Subcutaneous abdominal adipose tissue (tissue), 5 donors: Measurements from ENCODE around the gene OR8H3.
"Not testable (repeated sequence)": the region's sequence is repeated elsewhere in the genome, so short reads cannot be mapped to it uniquely, and the experiment has no call there.

Experiments
- H3K27ac ChIP-seq: one replicate; pipeline ENCODE4 v1.7.0; 2013; ENCODE audit warnings: low read depth, mild to moderate bottlenecking, inconsistent platforms, low read length, moderate library complexity
- H3K27me3 ChIP-seq, 5 donors: one replicate each; pipeline ENCODE4 v1.7.0; 2013; ENCODE audit warnings: low read length in 5 of 5, inconsistent platforms in 1 of 5; ENCODE audit not compliant: control insufficient read depth in 5 of 5, insufficient read depth in 4 of 5
- H3K36me3 ChIP-seq, 5 donors: one replicate each; pipeline ENCODE4 v1.7.0; 2013; ENCODE audit warnings: low read length in 5 of 5; ENCODE audit not compliant: control insufficient read depth in 5 of 5, insufficient read depth in 5 of 5
- H3K4me1 ChIP-seq, 5 donors: one replicate each; pipeline ENCODE4 v1.7.0; 2013; ENCODE audit warnings: low read length in 5 of 5, mild to moderate bottlenecking in 3 of 5, moderate library complexity in 1 of 5; ENCODE audit not compliant: control insufficient read depth in 5 of 5, insufficient read depth in 5 of 5
- H3K4me3 ChIP-seq, 5 donors: one replicate each; pipeline ENCODE4 v1.7.0; 2013; ENCODE audit warnings: low read length in 5 of 5, low read depth in 1 of 5
- H3K9ac ChIP-seq, 5 donors: one replicate each; pipeline ENCODE4 v1.7.0; 2013; ENCODE audit warnings: low read length in 5 of 5, mild to moderate bottlenecking in 4 of 5, moderate library complexity in 3 of 5
- H3K9me3 ChIP-seq, 5 donors: one replicate each; pipeline ENCODE4 v1.7.0; 2013; ENCODE audit warnings: low read length in 5 of 5; ENCODE audit not compliant: control insufficient read depth in 5 of 5
- donor health status: healthy.
- donor health status: healthy.
- donor health status: healthy.
- donor health status: healthy.
- donor health status: healthy.

Gene OR8H3, protein sequence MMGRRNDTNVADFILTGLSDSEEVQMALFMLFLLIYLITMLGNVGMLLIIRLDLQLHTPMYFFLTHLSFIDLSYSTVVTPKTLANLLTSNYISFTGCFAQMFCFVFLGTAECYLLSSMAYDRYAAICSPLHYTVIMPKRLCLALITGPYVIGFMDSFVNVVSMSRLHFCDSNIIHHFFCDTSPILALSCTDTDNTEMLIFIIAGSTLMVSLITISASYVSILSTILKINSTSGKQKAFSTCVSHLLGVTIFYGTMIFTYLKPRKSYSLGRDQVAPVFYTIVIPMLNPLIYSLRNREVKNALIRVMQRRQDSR

DNA sequence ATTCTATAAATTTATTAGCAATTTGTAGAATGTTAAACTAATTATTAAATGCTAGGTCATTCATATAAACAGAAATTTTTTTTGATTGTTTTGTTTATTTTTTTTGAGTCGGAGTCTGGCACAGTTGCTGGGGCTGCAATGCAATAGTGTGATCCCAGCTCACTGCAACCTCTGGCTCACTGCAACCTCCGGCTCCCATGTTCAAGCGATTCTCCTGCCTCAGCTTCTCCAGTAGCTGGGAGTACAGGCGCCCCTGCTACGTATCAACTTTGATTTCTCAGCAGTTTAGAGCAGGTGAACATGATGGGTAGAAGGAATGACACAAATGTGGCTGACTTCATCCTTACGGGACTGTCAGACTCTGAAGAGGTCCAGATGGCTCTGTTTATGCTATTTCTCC, at the start of gene OR8H3:
OR8H3 (plus strand) TSS at position 301 of the 400 bp plus-strand sequence; CDS start at position 301, 0 bp downstream.
- H3K27me3 ChIP-seq: no peaks in the 10 kb centered on the region
- H3K4me1 ChIP-seq: no peaks in the 10 kb centered on the region
- H3K36me3 ChIP-seq: no peaks in the 10 kb centered on the region
- H3K4me3 ChIP-seq: no peak within 1 kb of the TSS
- H3K27ac ChIP-seq: no peak within 1 kb of the TSS
- H3K9me3 ChIP-seq: no peaks in the 10 kb centered on the region
- no peak within 1 kb of the TSS for H3K9ac ChIP-seq

DNA sequence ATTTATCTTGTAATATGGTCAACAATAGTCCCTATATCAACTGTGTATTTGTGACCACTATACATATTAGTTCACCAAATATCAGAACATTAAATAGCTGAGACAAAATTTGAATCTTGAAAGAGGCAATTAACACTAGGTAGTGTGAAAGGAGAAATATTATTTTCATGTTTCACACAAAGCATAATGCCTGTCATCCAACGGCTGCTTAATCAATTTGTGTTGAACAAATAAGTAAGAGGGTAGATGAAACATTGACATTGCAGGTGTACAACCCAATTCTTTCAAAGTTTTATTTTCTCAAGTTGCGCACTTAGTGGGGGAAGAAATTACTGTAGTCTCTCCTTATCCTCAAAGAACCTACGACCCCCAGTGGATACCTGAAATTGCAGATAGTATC, 32.5 kb upstream of the OR8H3 start:
- no peaks in the 10 kb centered on the region for H3K9me3 ChIP-seq
- no peak overlapping the region for H3K4me3 ChIP-seq
- H3K27ac ChIP-seq: no peak overlapping the region
- H3K36me3 ChIP-seq: no peaks in the 10 kb centered on the region
- H3K27me3 ChIP-seq: no peaks in the 10 kb centered on the region
- no peaks in the 10 kb centered on the region for H3K4me1 ChIP-seq
- no peak overlapping the region for H3K9ac ChIP-seq

DNA sequence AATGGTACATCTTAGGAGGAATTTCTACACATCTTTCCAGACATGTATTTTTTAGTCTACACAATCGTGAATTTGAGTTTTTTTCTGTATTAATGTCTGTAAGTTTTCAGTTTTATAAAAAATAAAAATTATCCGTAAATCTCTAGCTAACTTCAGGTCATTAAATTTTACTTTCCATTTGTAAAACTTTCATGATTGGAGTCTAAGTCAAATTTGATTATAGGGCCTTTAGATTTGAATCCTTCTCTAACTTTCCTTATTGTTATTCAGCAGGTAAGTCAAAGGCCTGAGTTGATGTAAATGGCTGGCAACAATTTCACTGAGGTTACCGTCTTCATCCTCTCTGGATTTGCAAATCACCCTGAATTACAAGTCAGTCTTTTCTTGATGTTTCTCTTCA, 29.2 kb upstream of the OR8H3 start, which contains the start of gene OR8I2:
OR8I2 (plus strand) TSS at position 301 of the 400 bp plus-strand sequence; CDS start at position 301, 0 bp downstream.
- no peaks in the 10 kb centered on the region for H3K9me3 ChIP-seq
- no peak within 1 kb of the TSS for H3K27ac ChIP-seq
- no peaks in the 10 kb centered on the region for H3K36me3 ChIP-seq
- H3K27me3 ChIP-seq: no peaks in the 10 kb centered on the region
- H3K4me3 ChIP-seq: no peak within 1 kb of the TSS
- no peak within 1 kb of the TSS for H3K9ac ChIP-seq
- H3K4me1 ChIP-seq: no peaks in the 10 kb centered on the region

DNA sequence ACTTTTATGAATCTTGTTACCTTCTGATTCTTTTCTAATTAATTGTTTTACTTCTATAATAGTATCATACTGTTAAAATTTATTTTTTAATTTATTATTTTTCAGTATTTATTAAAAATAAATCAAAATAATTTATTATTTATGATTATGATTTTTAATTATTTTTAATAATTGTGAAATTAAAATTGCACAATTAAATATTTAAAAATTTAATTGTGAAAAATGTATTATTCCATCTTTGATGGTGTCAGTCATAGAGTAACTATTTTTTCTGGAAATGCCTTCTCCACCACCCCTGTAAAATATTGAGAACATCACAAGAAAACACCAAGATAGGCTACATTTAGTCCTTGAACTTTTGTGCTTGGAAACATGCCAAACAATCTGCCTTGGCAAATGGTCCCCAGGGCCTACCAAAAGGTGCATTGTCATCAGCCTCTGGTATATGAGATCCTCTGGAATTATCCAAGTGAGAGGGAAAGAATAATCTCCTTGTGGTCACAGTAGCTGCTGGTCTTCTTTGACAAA, 18.9 kb upstream of the OR8H3 start, which contains the start of gene OR8H2:
OR8H2 (plus strand) TSS at position 478 of the 528 bp plus-strand sequence. CDS start 1,356 bp downstream, outside the sequence.
- H3K9me3 ChIP-seq: no peaks in the 10 kb centered on the region
- no peak within 1 kb of the TSS for H3K4me3 ChIP-seq
- no peaks in the 10 kb centered on the region for H3K36me3 ChIP-seq
- no peaks in the 10 kb centered on the region for H3K4me1 ChIP-seq
- H3K9ac ChIP-seq: no peak within 1 kb of the TSS
- no peak within 1 kb of the TSS for H3K27ac ChIP-seq
- no peaks in the 10 kb centered on the region for H3K27me3 ChIP-seq

DNA sequence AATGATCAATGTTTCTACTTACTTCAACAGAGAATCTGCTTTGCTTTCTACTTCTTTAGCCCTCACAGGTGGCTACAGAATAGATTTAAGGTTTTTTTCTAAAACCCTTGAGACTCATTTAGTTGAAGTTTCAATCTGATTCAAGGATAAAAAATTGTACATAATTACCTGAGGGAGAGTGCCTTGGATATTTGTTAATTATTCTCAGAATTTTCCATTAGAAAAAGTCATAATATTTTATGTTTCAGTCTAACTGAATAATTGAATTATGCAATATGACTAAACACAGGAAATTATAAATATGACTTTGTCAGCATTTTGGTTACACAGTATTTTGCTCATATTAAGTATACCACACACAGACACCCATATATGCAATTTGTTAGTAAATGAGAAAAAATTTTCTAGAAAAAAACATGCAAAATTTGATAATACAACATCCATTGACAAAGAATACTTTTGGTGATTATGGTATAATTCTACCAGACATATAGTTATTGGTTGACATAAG, 18.0 kb downstream of the OR8H3 start, which contains the start of gene OR8J3:
OR8J3 (minus strand) TSS at position 51 of the 511 bp plus-strand sequence. CDS start 2,483 bp downstream, outside the sequence.
- Histone ChIP-seq H3K27ac (no peak within 1 kb of the TSS), H3K27me3 (no peaks in the 10 kb centered on the region), H3K4me3 (no peak within 1 kb of the TSS), H3K9me3 (peaks cover 0 to 2% (median 0%) of the 10 kb centered on the region in 5 donors), H3K36me3 (no peaks in the 10 kb centered on the region), H3K4me1 (no peaks in the 10 kb centered on the region), H3K9ac (no peak within 1 kb of the TSS)

DNA sequence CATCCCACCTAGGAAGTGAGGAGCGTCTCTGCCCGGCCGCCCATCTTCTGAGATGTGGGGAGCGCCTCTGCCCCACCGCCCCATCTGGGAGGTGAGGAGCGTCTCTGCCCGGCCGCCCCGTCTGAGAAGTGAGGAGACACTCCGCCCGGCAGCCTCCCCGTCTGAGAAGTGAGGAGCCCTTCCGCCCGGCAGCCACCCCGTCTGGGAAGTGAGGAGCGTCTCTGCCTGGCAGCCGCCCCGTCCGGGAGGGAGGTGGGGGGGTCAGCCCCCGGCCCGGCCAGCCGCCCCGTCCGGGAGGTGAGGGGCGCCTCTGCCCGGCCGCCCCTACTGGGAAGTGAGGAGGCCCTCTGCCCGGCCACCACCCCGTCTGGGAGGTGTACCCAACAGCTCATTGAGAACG, 21.5 kb downstream of the OR8H3 start:
- H3K36me3 ChIP-seq, H3K9ac ChIP-seq, H3K4me3 ChIP-seq, H3K4me1 ChIP-seq, H3K27me3 ChIP-seq, H3K27ac ChIP-seq, H3K9me3 ChIP-seq: not testable (repeated sequence)

DNA sequence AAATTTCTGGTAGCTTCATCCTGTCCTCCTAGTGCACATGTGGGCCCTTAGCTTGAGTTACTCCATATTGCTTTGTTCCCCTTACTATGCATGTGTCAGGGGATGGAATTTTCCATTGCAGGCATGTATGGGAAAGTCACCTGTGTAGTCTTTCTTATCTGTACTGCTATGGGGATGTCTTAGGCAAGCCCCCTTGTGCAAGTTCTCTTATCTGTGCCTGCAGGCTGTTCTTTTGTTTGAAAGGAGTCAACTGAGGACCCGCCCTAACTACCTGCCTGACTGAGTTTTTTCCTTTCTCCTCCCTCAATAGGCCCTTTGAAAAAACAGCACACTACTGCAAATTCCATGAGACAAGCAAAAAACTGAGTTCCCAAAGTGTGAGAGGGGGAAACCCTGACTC, 29.2 kb downstream of the OR8H3 start:
- Histone ChIP-seq H3K9ac (no peak overlapping the region), H3K4me1 (no peaks in the 10 kb centered on the region), H3K9me3 (peaks cover 0 to 21% (median 5%) of the 10 kb centered on the region in 5 donors), H3K4me3 (no peak overlapping the region), H3K36me3 (no peaks in the 10 kb centered on the region), H3K27ac (no peak overlapping the region), H3K27me3 (no peaks in the 10 kb centered on the region)

DNA sequence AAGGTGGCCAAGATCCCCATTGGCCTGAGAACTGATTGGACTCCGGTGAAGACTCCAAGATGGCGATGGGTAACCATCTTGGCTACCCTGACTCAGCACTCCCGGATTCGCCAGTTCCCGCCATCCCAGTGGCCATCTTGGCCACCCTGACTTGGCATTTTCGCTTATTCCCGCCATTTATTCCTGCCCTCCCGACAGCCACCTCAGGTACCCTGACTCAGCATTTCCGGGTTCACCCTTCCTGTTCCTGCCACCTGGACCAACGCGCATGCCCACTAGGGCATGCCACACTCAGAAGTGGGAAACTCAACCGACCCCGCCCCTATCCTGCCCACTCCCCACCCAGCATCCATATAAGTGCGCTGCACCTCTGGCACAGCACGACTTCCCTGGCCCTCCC, 30.2 kb downstream of the OR8H3 start:
- H3K27me3 ChIP-seq: no peaks in the 10 kb centered on the region
- H3K9me3 ChIP-seq: peaks cover 0 to 21% (median 5%) of the 10 kb centered on the region in 5 donors
- no peak overlapping the region for H3K27ac ChIP-seq
- H3K4me1 ChIP-seq: no peaks in the 10 kb centered on the region
- H3K9ac ChIP-seq: no peak overlapping the region
- no peaks in the 10 kb centered on the region for H3K36me3 ChIP-seq
- no peak overlapping the region for H3K4me3 ChIP-seq

DNA sequence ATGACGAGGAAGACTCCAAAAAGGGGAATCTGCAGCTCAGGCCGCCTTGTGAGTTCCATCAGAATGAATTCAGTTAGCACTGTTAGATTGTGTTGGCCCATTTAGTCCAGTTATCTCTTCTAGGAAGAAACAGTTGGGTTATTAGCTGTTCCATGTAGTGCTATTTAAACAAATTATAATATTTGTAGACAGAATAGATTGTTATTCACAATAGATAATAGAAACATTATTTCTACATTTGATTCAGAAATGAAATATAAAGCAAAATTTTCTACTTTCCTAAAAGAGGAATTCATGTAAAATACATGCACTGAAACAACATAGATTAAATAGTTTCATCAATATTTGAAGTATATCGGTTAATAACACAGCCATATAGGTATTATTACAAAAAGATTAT, 38.0 kb downstream of the OR8H3 start, which contains the start of gene OR8K5:
OR8K5 (minus strand) TSS at position 101 of the 400 bp plus-strand sequence; CDS start at position 101, 0 bp downstream.
- H3K9me3 ChIP-seq: peaks cover 0 to 11% (median 8%) of the 10 kb centered on the region in 5 donors
- H3K9ac ChIP-seq: no peak within 1 kb of the TSS
- no peaks in the 10 kb centered on the region for H3K36me3 ChIP-seq
- H3K4me1 ChIP-seq: no peaks in the 10 kb centered on the region
- H3K4me3 ChIP-seq: no peak within 1 kb of the TSS
- H3K27me3 ChIP-seq: no peaks in the 10 kb centered on the region
- no peak within 1 kb of the TSS for H3K27ac ChIP-seq

DNA sequence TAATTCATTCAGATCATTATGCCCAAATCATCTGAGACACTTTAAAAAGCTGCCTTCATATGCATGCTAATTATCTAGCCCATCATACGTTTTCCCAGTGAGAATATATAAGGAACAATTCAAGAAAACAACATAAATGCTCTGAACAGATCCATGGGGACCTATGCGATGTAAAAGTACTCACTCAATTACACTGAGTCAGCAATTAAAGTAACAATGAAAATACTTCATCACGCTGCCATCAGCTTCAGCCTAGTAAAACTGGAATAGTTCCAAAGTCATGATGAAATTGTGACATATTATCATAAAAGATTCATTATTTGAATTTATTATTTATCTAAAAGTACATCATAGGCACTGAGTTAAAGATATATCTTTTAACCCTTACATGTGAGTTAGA, 41.6 kb downstream of the OR8H3 start:
- Histone ChIP-seq H3K4me1 (no peaks in the 10 kb centered on the region), H3K27me3 (no peaks in the 10 kb centered on the region), H3K27ac (no peak overlapping the region), H3K4me3 (no peak overlapping the region), H3K9me3 (peaks cover 0 to 3% (median 0%) of the 10 kb centered on the region in 5 donors), H3K9ac (no peak overlapping the region), H3K36me3 (no peaks in the 10 kb centered on the region)
